GM23338 (cell line): ENCODE results near the gene VWA3B. TPM values are rescaled to one million over a fixed set of nuclear protein-coding genes. Genes with fewer than 3 reads are reported as not detected.
A peak's percentile ranks its signal among the peaks of the same experiment; 100 is the strongest.

Source experiments
- ATAC-seq: fragments of 200-7000 bp; cut with Tn5 transposase; 3 replicates; pipeline ENCODE4 v1.9.1; 2020
- DNase-seq: peaks from one replicate; pipeline ENCODE4 v3.0.0-alpha.2; 2015; ENCODE audit warnings: low spot score
- H2AFZ ChIP-seq: fragments of 200-600 bp; sonication (generic); 2 replicates; pipeline ENCODE4 v1.8.0; 2016; ENCODE audit warnings: antibody characterized with exemption, mild to moderate bottlenecking, moderate library complexity
- H3F3A ChIP-seq: fragments of 200-600 bp; sonication (generic); replicated peaks from 2 replicates; pipeline ENCODE4 v1.8.0; 2017; ENCODE audit warnings: antibody characterized with exemption, mixed run types, low read depth
- H3K27ac ChIP-seq: fragments of 200-600 bp; sonication (generic); 2 replicates; pipeline ENCODE4 v1.6.1; 2016; ENCODE audit warnings: low read depth
- H3K27me3 ChIP-seq: fragments of 200-600 bp; sonication (generic); 2 replicates; pipeline ENCODE4 v1.8.0; 2016; ENCODE audit warnings: mild to moderate bottlenecking, mixed run types, moderate library complexity; ENCODE audit not compliant: insufficient read depth
- H3K36me3 ChIP-seq: fragments of 200-600 bp; sonication (generic); 2 replicates; pipeline ENCODE4 v1.8.0; 2016; ENCODE audit warnings: mild to moderate bottlenecking; ENCODE audit not compliant: insufficient read depth
- H3K4me1 ChIP-seq: fragments of 200-600 bp; sonication (generic); 2 replicates; pipeline ENCODE4 v1.8.0; 2016; ENCODE audit warnings: mild to moderate bottlenecking, moderate library complexity; ENCODE audit not compliant: insufficient read depth
- H3K4me2 ChIP-seq: fragments of 200-600 bp; sonication (generic); 2 replicates; pipeline ENCODE4 v1.7.1; 2017; ENCODE audit warnings: mixed run types
- H3K4me3 ChIP-seq: fragments of 200-600 bp; sonication (generic); 2 replicates; pipeline ENCODE4 v1.6.1; 2016; ENCODE audit warnings: mixed run types
- H3K79me2 ChIP-seq: fragments of 200-600 bp; sonication (generic); replicated peaks from 2 replicates; pipeline ENCODE4 v1.8.0; 2017; ENCODE audit warnings: mild to moderate bottlenecking; ENCODE audit not compliant: insufficient read depth
- H3K9me2 ChIP-seq: fragments of 200-600 bp; sonication (generic); 2 replicates; pipeline ENCODE4 v1.8.0; 2017; ENCODE audit not compliant: insufficient read depth
- H4K20me1 ChIP-seq: fragments of 200-600 bp; sonication (generic); replicated peaks from 2 replicates; pipeline ENCODE4 v1.8.0; 2017; ENCODE audit warnings: mild to moderate bottlenecking; ENCODE audit not compliant: insufficient read depth
- H3K27ac Mint-ChIP-seq: 2 replicates; pipeline ENCODE4 v1.8.0; 2020; ENCODE audit warnings: inconsistent platforms, mild to moderate bottlenecking, moderate library complexity, mixed read lengths
- H3K27me3 Mint-ChIP-seq: 3 replicates; pipeline ENCODE4 v1.8.0; 2022; ENCODE audit warnings: low read depth, mild to moderate bottlenecking, moderate library complexity, mixed read lengths, inconsistent platforms; ENCODE audit not compliant: insufficient read depth, poor library complexity
- H3K36me3 Mint-ChIP-seq: 3 replicates; pipeline ENCODE4 v1.8.0; 2021; ENCODE audit warnings: low read depth, mild to moderate bottlenecking, inconsistent platforms, moderate library complexity, mixed read lengths
- H3K4me1 Mint-ChIP-seq: 3 replicates; pipeline ENCODE4 v1.8.0; 2020; ENCODE audit warnings: mild to moderate bottlenecking, inconsistent platforms, mixed read lengths
- H3K4me3 Mint-ChIP-seq: 3 replicates; pipeline ENCODE4 v1.8.0; 2021; ENCODE audit warnings: moderate library complexity, mild to moderate bottlenecking, inconsistent platforms, mixed read lengths
- H3K9me3 Mint-ChIP-seq: 3 replicates; pipeline ENCODE4 v1.8.0; 2020; ENCODE audit warnings: moderate library complexity, mild to moderate bottlenecking, inconsistent platforms, mixed read lengths
- CREB1 ChIP-seq: fragments of 250-450 bp; sonication (Bioruptor Pico); IDR thresholded peaks from 2 replicates; pipeline ENCODE4 v1.5.0; 2020; ENCODE audit warnings: low read depth, mild to moderate bottlenecking, moderate library complexity
- EZH2phosphoT487 ChIP-seq: fragments of 200-600 bp; sonication (generic); IDR thresholded peaks from one replicate; pipeline ENCODE4 v1.8.1; 2018; ENCODE audit warnings: antibody characterized with exemption; ENCODE audit not compliant: unreplicated experiment
- JUNB ChIP-seq: IDR thresholded peaks from one replicate; pipeline ENCODE4 v1.6.1; 2016; ENCODE audit warnings: antibody characterized with exemption; ENCODE audit not compliant: unreplicated experiment
- NANOG ChIP-seq: IDR thresholded peaks from 2 replicates; pipeline ENCODE4 v1.6.1; 2016; ENCODE audit warnings: antibody characterized with exemption, borderline replicate concordance
- POLR2AphosphoS5 ChIP-seq: IDR thresholded peaks from 2 replicates; pipeline ENCODE4 v1.6.1; 2016; ENCODE audit warnings: antibody characterized with exemption, low read depth
- STAT1 ChIP-seq: IDR thresholded peaks from one replicate; pipeline ENCODE4 v1.6.1; 2016; ENCODE audit warnings: antibody characterized with exemption; ENCODE audit not compliant: unreplicated experiment
- ZNF114 ChIP-seq: fragments of 250-450 bp; sonication (Bioruptor Pico); IDR thresholded peaks from 2 replicates; pipeline ENCODE4 v1.5.0; 2020; ENCODE audit warnings: mild to moderate bottlenecking, moderate library complexity
- ZNF331 ChIP-seq: fragments of 250-450 bp; sonication (Bioruptor Pico); IDR thresholded peaks from 2 replicates; pipeline ENCODE4 v1.5.0; 2020; ENCODE audit warnings: low read depth, mild to moderate bottlenecking, moderate library complexity
- polyA plus RNA-seq: library from polyadenylated mRNA; unstranded; fragments of >200 nt; fragmentation: Nextera tagmentation; extraction: Ambion mirVana; gene quantifications from 2 replicates; pipeline ENCODE4 v1.2.1, GENCODE V29; 2016
- total RNA-seq: library from RNA; depleted of rRNA; stranded (reverse); fragments of >200 nt; shearing (Covaris generic); gene quantifications from 2 replicates; pipeline ENCODE4 v1.2.3, GENCODE V29; 2014
- TF ChIP-seq, protein P1 (sequence below), 2 experiments: fragments of 200-600 bp in 1 of 2; sonication (generic) in 1 of 2; conservative IDR thresholded peaks; 2 replicates each; pipeline versions ENCODE4 v1.5.1 to v1.6.1; 2016 to 2017; ENCODE audit warnings: antibody characterized with exemption in 2 of 2, low read depth in 2 of 2, mild to moderate bottlenecking in 2 of 2, moderate library complexity in 1 of 2
- TF ChIP-seq, protein P2 (sequence below): IDR thresholded peaks from one replicate; pipeline ENCODE4 v1.6.1; 2018; ENCODE audit warnings: antibody characterized with exemption; ENCODE audit not compliant: unreplicated experiment
- TF ChIP-seq, protein P3 (sequence below): IDR thresholded peaks from 2 replicates; pipeline ENCODE4 v1.6.1; 2016; ENCODE audit warnings: antibody characterized with exemption

Gene VWA3B
- total and polyA plus RNA-seq, 2 experiments from 2014 or later = not detected

DNA sequence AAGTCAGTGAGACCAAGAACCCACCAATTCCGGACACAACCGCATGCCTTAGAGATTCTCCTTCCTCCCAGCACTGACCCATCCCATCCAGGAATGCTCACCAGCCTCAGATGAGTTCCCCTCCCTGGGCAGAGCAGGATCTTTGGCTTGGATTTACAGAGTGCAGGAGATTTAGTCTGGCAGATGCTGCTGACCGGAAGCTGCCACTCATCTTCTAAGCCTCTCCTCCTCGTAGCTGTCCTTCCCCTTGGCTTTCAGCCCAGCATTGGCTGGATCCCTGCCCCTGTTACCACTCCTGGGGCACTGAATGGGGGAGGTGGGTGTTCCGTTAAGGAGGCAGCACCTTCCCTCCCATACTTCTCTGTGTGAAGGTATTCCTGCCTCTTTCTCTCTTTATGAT is 53.2 kb downstream of the VWA3B start:
- Histone ChIP-seq H3K36me3 (no peaks in the 10 kb centered on the region), H4K20me1 (no peaks in the 10 kb centered on the region), H2AFZ (no peak overlapping the region), H3K9me2 (no peaks in the 10 kb centered on the region), H3K4me1 (no peaks in the 10 kb centered on the region), H3K79me2 (no peaks in the 10 kb centered on the region), H3F3A (no peaks in the 10 kb centered on the region), H3K27me3 (no peaks in the 10 kb centered on the region), H3K27ac (no peak overlapping the region), H3K4me3 (no peak overlapping the region), H3K4me2 (no peak overlapping the region)
- Mint-ChIP-seq H3K4me3 (no peak overlapping the region), H3K4me1 (no peaks in the 10 kb centered on the region), H3K9me3 (peaks cover 16% of the 10 kb centered on the region), H3K27me3 (no peaks in the 10 kb centered on the region), H3K36me3 (peaks cover 3% of the 10 kb centered on the region; the same call in 2 of the 3 replicates), H3K27ac (no peak overlapping the region)
- ATAC-seq (no peak), DNase-seq (no peak)
- TF ChIP-seq CREB1 (CRISPR knock-in tag) = no peak
- no peak for TF ChIP-seq STAT1
- no peak for TF ChIP-seq NANOG
- TF ChIP-seq ZNF331 (CRISPR knock-in tag) = no peak
- TF ChIP-seq, protein P1, sequence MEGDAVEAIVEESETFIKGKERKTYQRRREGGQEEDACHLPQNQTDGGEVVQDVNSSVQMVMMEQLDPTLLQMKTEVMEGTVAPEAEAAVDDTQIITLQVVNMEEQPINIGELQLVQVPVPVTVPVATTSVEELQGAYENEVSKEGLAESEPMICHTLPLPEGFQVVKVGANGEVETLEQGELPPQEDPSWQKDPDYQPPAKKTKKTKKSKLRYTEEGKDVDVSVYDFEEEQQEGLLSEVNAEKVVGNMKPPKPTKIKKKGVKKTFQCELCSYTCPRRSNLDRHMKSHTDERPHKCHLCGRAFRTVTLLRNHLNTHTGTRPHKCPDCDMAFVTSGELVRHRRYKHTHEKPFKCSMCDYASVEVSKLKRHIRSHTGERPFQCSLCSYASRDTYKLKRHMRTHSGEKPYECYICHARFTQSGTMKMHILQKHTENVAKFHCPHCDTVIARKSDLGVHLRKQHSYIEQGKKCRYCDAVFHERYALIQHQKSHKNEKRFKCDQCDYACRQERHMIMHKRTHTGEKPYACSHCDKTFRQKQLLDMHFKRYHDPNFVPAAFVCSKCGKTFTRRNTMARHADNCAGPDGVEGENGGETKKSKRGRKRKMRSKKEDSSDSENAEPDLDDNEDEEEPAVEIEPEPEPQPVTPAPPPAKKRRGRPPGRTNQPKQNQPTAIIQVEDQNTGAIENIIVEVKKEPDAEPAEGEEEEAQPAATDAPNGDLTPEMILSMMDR (conservative IDR thresholded peaks at IDR 0.05; ENCODE audit: low read depth in 2 of 2) = no peak
- TF ChIP-seq, protein P2, sequence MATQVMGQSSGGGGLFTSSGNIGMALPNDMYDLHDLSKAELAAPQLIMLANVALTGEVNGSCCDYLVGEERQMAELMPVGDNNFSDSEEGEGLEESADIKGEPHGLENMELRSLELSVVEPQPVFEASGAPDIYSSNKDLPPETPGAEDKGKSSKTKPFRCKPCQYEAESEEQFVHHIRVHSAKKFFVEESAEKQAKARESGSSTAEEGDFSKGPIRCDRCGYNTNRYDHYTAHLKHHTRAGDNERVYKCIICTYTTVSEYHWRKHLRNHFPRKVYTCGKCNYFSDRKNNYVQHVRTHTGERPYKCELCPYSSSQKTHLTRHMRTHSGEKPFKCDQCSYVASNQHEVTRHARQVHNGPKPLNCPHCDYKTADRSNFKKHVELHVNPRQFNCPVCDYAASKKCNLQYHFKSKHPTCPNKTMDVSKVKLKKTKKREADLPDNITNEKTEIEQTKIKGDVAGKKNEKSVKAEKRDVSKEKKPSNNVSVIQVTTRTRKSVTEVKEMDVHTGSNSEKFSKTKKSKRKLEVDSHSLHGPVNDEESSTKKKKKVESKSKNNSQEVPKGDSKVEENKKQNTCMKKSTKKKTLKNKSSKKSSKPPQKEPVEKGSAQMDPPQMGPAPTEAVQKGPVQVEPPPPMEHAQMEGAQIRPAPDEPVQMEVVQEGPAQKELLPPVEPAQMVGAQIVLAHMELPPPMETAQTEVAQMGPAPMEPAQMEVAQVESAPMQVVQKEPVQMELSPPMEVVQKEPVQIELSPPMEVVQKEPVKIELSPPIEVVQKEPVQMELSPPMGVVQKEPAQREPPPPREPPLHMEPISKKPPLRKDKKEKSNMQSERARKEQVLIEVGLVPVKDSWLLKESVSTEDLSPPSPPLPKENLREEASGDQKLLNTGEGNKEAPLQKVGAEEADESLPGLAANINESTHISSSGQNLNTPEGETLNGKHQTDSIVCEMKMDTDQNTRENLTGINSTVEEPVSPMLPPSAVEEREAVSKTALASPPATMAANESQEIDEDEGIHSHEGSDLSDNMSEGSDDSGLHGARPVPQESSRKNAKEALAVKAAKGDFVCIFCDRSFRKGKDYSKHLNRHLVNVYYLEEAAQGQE = no peak
- TF ChIP-seq JUNB = no peak
- TF ChIP-seq, protein P3, sequence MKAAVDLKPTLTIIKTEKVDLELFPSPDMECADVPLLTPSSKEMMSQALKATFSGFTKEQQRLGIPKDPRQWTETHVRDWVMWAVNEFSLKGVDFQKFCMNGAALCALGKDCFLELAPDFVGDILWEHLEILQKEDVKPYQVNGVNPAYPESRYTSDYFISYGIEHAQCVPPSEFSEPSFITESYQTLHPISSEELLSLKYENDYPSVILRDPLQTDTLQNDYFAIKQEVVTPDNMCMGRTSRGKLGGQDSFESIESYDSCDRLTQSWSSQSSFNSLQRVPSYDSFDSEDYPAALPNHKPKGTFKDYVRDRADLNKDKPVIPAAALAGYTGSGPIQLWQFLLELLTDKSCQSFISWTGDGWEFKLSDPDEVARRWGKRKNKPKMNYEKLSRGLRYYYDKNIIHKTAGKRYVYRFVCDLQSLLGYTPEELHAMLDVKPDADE = no peak

DNA sequence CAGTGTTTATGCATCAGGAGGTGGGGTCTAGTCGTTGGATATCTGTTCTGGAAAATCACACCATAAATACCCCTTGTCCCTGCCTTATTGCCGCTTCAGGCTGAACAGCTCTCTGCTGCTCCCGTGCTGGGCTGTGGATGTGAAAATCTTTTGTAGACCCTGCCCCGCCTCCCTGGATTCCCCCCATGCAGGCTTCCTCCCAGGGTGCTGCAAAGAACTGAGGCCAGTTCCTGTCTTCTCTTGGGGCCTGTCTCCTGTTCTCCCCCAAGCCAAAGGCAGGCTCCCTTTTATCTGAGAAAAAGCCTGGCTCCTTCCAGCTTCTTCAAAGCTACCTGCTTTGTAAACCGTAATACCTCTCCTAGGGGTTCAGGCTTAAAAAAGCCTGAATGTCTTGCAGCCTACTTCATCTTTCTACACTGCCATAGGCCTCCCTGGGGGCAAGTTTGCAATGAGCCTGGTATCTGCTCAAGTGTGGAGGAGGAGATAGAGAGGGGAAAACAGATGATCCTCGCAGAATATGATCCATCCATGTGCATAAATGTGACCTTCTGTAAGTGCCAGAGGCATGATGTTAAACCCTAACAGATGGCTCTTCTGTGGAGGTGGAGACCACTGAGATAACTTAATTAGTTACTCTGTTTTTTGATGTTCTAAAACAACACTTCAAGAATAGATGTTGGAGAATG is 55.3 kb downstream of the VWA3B start:
- H3K4me1 ChIP-seq = no peaks in the 10 kb centered on the region
- no peaks in the 10 kb centered on the region for H3K9me2 ChIP-seq
- no peak overlapping the region for H3K4me3 ChIP-seq
- no peak overlapping the region for H3K4me2 ChIP-seq
- Mint-ChIP-seq H3K4me1 (no peaks in the 10 kb centered on the region), H3K27ac (no peak overlapping the region), H3K4me3 (no peak overlapping the region), H3K36me3 (peaks cover 3% of the 10 kb centered on the region; the same call in 2 of the 3 replicates), H3K27me3 (no peaks in the 10 kb centered on the region), H3K9me3 (peaks cover 16% of the 10 kb centered on the region)
- H3K27me3 ChIP-seq = no peaks in the 10 kb centered on the region
- H3F3A ChIP-seq = no peaks in the 10 kb centered on the region
- H4K20me1 ChIP-seq = no peaks in the 10 kb centered on the region
- no peak for DNase-seq
- H2AFZ ChIP-seq = 0 out of 2 replicates have a peak overlapping the region, but pooled peaks have one; percentile 63
- no peaks in the 10 kb centered on the region for H3K79me2 ChIP-seq
- no peaks in the 10 kb centered on the region for H3K36me3 ChIP-seq
- H3K27ac ChIP-seq = no peak overlapping the region
- peak; percentile 62 for ATAC-seq
- TF ChIP-seq ZNF114 (CRISPR knock-in tag) = no peak
- no peak for TF ChIP-seq CREB1 (CRISPR knock-in tag)
- TF ChIP-seq EZH2phosphoT487 = no peak
- TF ChIP-seq NANOG = no peak
- no peak for TF ChIP-seq JUNB
- TF ChIP-seq STAT1 = no peak
- no peak for TF ChIP-seq POLR2AphosphoS5
- no peak for TF ChIP-seq ZNF331 (CRISPR knock-in tag)
- TF ChIP-seq, protein P3 = no peak
- TF ChIP-seq, protein P2 = no peak
